GM18867 (cell line): ENCODE data around the gene ATAD5.
A peak's percentile ranks its signal among the peaks of the same experiment; 100 is the strongest.

Source experiments
- ATAC-seq: cut with Tn5 transposase; IDR thresholded peaks from one replicate; pipeline ENCODE4 v1.9.1; 2021; ENCODE audit warnings: mild to moderate bottlenecking, moderate library complexity; ENCODE audit not compliant: unreplicated experiment

Gene ATAD5

GRCh38 chr17:30823421-30823820 is 8.3 kb upstream of the ATAD5 start:
- no peak for ATAC-seq

- ATAC-seq: peak; percentile 3
These were observed 7.8 kb upstream of the ATAD5 start for GRCh38 chr17:30824002-30824355.

- peak; percentile 85 for ATAC-seq
These were observed 7.2 kb upstream of the ATAD5 start, which contains the start of gene CRLF3 for GRCh38 chr17:30824356-30825145. TSS of gene CRLF3 (minus strand) at chr17:30824692. CDS start at chr17:30824651, 41 bp downstream.

- ATAC-seq: no peak
These were observed 4.7 kb upstream of the ATAD5 start for GRCh38 chr17:30827082-30827481.

- no peak for ATAC-seq
These were observed 2.7 kb upstream of the ATAD5 start for GRCh38 chr17:30829022-30829421.

GRCh38 chr17:30831257-30831656 is 509 bp upstream of the ATAD5 start:
- no peak for ATAC-seq

GRCh38 chr17:30832438-30833124 is 815 bp downstream of the ATAD5 start:
- ATAC-seq: peak; percentile 3

GRCh38 chr17:30838202-30838807 is 6.5 kb downstream of the ATAD5 start:
- no peak for ATAC-seq

- no peak for ATAC-seq
These were observed 9.0 kb downstream of the ATAD5 start for GRCh38 chr17:30840771-30841170.

- no peak for ATAC-seq
These were observed 16.3 kb downstream of the ATAD5 start for GRCh38 chr17:30848021-30848420.

GRCh38 chr17:30854146-30854545 is 22.4 kb downstream of the ATAD5 start:
- no peak for ATAC-seq

- ATAC-seq: no peak
These were observed 26.9 kb downstream of the ATAD5 start for GRCh38 chr17:30858556-30859250.

GRCh38 chr17:30864636-30865035 is 32.9 kb downstream of the ATAD5 start:
- no peak for ATAC-seq

GRCh38 chr17:30869005-30869404 is 37.2 kb downstream of the ATAD5 start:
- ATAC-seq: no peak

- no peak for ATAC-seq
These were observed 54.4 kb downstream of the ATAD5 start for GRCh38 chr17:30886187-30886586.

GRCh38 chr17:30894236-30894635 is 62.5 kb downstream of the ATAD5 start:
- ATAC-seq: no peak

GRCh38 chr17:30897311-30897710 is 65.5 kb downstream of the ATAD5 start:
- no peak for ATAC-seq

- peak; percentile 25 for ATAC-seq
These were observed 74.0 kb downstream of the ATAD5 start for GRCh38 chr17:30905742-30906100.

GRCh38 chr17:30906101-30906911 is 74.5 kb downstream of the ATAD5 start, which contains the start of gene TEFM:
TSS of gene TEFM (minus strand) at chr17:30906238. CDS start at chr17:30906198, 40 bp downstream.
- ATAC-seq: peak; percentile 80

- ATAC-seq: no peak
These were observed 77.1 kb downstream of the ATAD5 start for GRCh38 chr17:30908717-30909420.
